Fibroblast of peridontal ligament (primary cell): ENCODE measurements around the gene DDX53.

Experiments used
- DNase-seq: peaks from one replicate; pipeline ENCODE4 v3.0.0-alpha.2; 2010; ENCODE audit errors: extremely low read depth

DDX53 gene

GRCh38 chrX:22999696-23000223 lies at the start of gene DDX53:
DDX53 (plus strand) TSS chrX:22999960; CDS start chrX:23000058, 98 bp downstream.
- DNase-seq: no peak

GRCh38 chrX:22950269-22951266 lies 49.2 kb upstream of the DDX53 start:
- peak; percentile 88 for DNase-seq

- DNase-seq: peak; percentile 43
Observed at GRCh38 chrX:22952010-22952409, 47.8 kb upstream of the DDX53 start.

GRCh38 chrX:22958250-22958649 lies 41.5 kb upstream of the DDX53 start:
- DNase-seq: no peak

- no peak for DNase-seq
Observed at GRCh38 chrX:22959204-22959920, 40.4 kb upstream of the DDX53 start.

- no peak for DNase-seq
Observed at GRCh38 chrX:22963196-22963595, 36.6 kb upstream of the DDX53 start.

- no peak for DNase-seq
Observed at GRCh38 chrX:22968494-22968893, 31.3 kb upstream of the DDX53 start.

- DNase-seq: peak; percentile 18
Observed at GRCh38 chrX:22969411-22969810, 30.3 kb upstream of the DDX53 start.

GRCh38 chrX:22970861-22971260 lies 28.9 kb upstream of the DDX53 start:
- DNase-seq: no peak

GRCh38 chrX:22974616-22975015 lies 25.1 kb upstream of the DDX53 start:
- no peak for DNase-seq

- no peak for DNase-seq
Observed at GRCh38 chrX:22975786-22976185, 24.0 kb upstream of the DDX53 start.

GRCh38 chrX:22985958-22986357 lies 13.8 kb upstream of the DDX53 start:
- DNase-seq: no peak

GRCh38 chrX:22987452-22987851 lies 12.3 kb upstream of the DDX53 start:
- DNase-seq: peak; percentile 4

GRCh38 chrX:23003116-23003515 lies 3.4 kb downstream of the DDX53 start:
- DNase-seq: peak; percentile 19

GRCh38 chrX:23008431-23009099 lies 8.8 kb downstream of the DDX53 start:
- peak; percentile 37 for DNase-seq

- DNase-seq: no peak
Observed at GRCh38 chrX:23012162-23012561, 12.4 kb downstream of the DDX53 start.

GRCh38 chrX:23012636-23013035 lies 12.9 kb downstream of the DDX53 start:
- no peak for DNase-seq

GRCh38 chrX:23013366-23013765 lies 13.6 kb downstream of the DDX53 start:
- no peak for DNase-seq

- no peak for DNase-seq
Observed at GRCh38 chrX:23031600-23031999, 31.8 kb downstream of the DDX53 start.

GRCh38 chrX:23035493-23035892 lies 35.7 kb downstream of the DDX53 start:
- DNase-seq: no peak

GRCh38 chrX:23046443-23046842 lies 46.7 kb downstream of the DDX53 start:
- DNase-seq: no peak
